ENCODE results near the gene PGBD5.
A peak's percentile ranks its signal among the peaks of the same experiment; 100 is the strongest.

Gene PGBD5

DNA sequence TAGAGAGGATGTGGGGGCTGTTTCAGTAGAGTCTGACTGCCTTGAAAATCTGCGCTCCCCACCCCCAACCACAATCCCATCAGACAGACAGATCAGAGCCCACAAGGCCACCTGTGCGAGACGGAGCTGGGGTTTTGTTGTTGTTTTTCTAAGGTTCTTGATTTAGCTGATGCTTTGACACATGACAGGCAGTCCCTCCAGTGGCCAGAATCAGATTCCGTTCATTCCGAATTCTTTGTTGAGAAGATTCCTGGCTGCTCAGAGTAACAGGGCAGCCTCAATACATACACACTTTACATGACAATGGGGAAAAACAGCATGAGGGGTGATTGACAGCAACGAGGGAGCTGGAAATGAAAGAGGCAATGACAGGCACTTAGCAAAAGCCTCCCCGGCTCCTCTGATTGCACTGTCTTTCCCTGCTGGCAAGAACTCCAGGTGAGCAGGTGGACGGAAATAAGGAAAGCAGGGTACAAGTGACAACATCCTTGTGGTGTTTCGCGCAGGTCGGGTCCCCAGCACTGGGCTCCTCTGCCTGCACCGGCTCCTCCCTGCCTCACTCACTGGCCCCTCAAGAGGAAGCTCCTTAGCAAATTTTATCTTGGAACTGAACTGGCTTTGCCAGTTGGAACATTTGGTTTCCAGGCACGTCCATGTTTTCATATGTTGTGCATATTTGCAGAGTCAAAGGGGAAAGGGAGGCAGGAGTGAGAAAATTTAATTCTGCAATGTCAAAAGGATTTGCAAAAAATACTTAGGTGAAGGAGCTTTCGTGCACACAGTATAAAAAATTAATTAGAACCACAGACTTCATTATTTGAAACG is 148.7 kb downstream of the PGBD5 start:
- DNase-seq = no peak
- no peaks in the 10 kb centered on the region for H3K27me3 ChIP-seq (replicated peaks)
- no peak overlapping the region for H3K4me3 ChIP-seq (ENCODE audit: low read depth, low read length)
- no peak overlapping the region for H3K27ac ChIP-seq
- in situ Hi-C loops (cut with HindIII; ENCODE audit: low pct_ligation_motif_present, low sequenced_read_pairs) = no loop called here
- TF ChIP-seq, protein P1, sequence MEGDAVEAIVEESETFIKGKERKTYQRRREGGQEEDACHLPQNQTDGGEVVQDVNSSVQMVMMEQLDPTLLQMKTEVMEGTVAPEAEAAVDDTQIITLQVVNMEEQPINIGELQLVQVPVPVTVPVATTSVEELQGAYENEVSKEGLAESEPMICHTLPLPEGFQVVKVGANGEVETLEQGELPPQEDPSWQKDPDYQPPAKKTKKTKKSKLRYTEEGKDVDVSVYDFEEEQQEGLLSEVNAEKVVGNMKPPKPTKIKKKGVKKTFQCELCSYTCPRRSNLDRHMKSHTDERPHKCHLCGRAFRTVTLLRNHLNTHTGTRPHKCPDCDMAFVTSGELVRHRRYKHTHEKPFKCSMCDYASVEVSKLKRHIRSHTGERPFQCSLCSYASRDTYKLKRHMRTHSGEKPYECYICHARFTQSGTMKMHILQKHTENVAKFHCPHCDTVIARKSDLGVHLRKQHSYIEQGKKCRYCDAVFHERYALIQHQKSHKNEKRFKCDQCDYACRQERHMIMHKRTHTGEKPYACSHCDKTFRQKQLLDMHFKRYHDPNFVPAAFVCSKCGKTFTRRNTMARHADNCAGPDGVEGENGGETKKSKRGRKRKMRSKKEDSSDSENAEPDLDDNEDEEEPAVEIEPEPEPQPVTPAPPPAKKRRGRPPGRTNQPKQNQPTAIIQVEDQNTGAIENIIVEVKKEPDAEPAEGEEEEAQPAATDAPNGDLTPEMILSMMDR (IDR thresholded peaks at IDR 0.05; ENCODE audit: low read depth, low read length, missing control alignments) = peak; percentile 14
- H3K36me3 ChIP-seq (replicated peaks) = peaks cover 24% of the 10 kb centered on the region

DNA sequence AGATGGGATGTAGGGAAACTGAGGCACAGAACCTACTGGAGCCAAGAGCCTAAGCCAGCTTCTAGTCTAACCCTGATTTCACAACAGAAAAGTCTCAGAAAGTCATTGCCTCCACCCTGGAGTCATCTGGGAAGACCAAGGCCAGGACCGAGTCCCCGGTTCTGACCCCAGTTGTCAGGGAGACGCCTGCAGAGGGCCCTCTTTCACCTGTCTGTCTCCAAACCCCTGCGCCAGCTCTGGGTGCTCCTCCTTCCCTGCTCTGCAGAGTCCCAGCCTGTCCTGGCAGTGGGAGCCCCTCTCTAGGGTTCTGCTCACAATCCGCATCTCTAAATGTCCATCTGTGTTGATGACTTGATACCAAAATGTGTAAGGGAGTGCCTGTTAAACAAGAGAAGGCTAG is 149.7 kb downstream of the PGBD5 start:
- H3K4me3 ChIP-seq (ENCODE audit: low read depth, low read length) = no peak overlapping the region
- H3K27ac ChIP-seq = no peak overlapping the region
- in situ Hi-C loops (cut with HindIII; ENCODE audit: low pct_ligation_motif_present, low sequenced_read_pairs) = no loop called here
- DNase-seq = no peak
- peaks cover 25% of the 10 kb centered on the region for H3K36me3 ChIP-seq (replicated peaks)
- H3K27me3 ChIP-seq (replicated peaks) = no peaks in the 10 kb centered on the region
- TF ChIP-seq, protein P1 (IDR thresholded peaks at IDR 0.05; ENCODE audit: low read depth, low read length, missing control alignments) = no peak

GRCh38 chr1:230274254-230274653 is 151.9 kb downstream of the PGBD5 start:
- H3K4me3 ChIP-seq (ENCODE audit: low read depth, low read length) = no peak overlapping the region
- peaks cover 18% of the 10 kb centered on the region for H3K36me3 ChIP-seq (replicated peaks)
- H3K27me3 ChIP-seq (replicated peaks) = no peaks in the 10 kb centered on the region
- in situ Hi-C loops (cut with HindIII; ENCODE audit: low pct_ligation_motif_present, low sequenced_read_pairs) = no loop called here
- no peak for DNase-seq
- TF ChIP-seq, protein P1 (IDR thresholded peaks at IDR 0.05; ENCODE audit: low read depth, low read length, missing control alignments) = no peak
- no peak overlapping the region for H3K27ac ChIP-seq

- in situ Hi-C loops (cut with HindIII; ENCODE audit: low pct_ligation_motif_present, low sequenced_read_pairs) = no loop called here
- Histone ChIP-seq H3K27ac (no peak overlapping the region), H3K27me3 (replicated peaks) (no peaks in the 10 kb centered on the region), H3K4me3 (ENCODE audit: low read depth, low read length) (no peak overlapping the region), H3K36me3 (replicated peaks) (peaks cover 18% of the 10 kb centered on the region)
- TF ChIP-seq, protein P1 (IDR thresholded peaks at IDR 0.05; ENCODE audit: low read depth, low read length, missing control alignments) = no peak
- DNase-seq = no peak
These were observed 152.9 kb downstream of the PGBD5 start for GRCh38 chr1:230273141-230273710.

DNA sequence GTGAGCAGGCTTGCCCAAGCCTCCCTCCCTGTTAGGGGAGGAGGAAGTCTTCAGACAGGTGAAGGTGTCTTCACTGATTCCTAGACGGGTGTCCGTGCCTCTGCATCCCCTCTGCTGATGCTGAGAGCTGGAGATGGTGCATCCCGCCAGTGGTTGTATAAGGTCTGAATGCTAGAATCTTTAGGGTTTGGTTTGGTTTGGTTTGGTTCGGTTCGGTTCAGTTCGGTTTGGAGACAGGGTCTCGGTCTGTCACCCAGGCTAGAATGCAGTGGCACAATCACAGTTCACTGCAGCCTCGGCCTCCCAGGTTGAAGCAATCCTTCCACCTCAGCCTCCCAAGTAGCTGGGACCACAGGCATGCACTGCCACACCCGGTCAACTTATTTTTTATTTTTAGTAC is 153.6 kb downstream of the PGBD5 start:
- TF ChIP-seq, protein P1 (IDR thresholded peaks at IDR 0.05; ENCODE audit: low read depth, low read length, missing control alignments) = no peak
- Histone ChIP-seq H3K27ac (no peak overlapping the region), H3K27me3 (replicated peaks) (no peaks in the 10 kb centered on the region), H3K4me3 (ENCODE audit: low read depth, low read length) (no peak overlapping the region), H3K36me3 (replicated peaks) (peaks cover 18% of the 10 kb centered on the region)
- DNase-seq = no peak
- in situ Hi-C loops (cut with HindIII; ENCODE audit: low pct_ligation_motif_present, low sequenced_read_pairs) = no loop called here

All from brain microvascular endothelial cell (primary cell).